A549 (cell line): ENCODE data around the gene ARHGEF37. TPM values are rescaled to one million over a fixed set of nuclear protein-coding genes. Genes with fewer than 3 reads are reported as not detected.

ENCODE experiments used
- ATAC-seq, 2 experiments: fragments of 200-7000 bp in 1 of 2; fragments of >200 bp in 1 of 2; cut with Nextera tagmentation in 1 of 2; cut with Tn5 transposase in 1 of 2; 3 replicates each; pipeline versions ENCODE4 v1.8.0 to v1.9.1; 2018 to 2020; ENCODE audit warnings: mild to moderate bottlenecking in 1 of 2, moderate library complexity in 1 of 2
- CTCF ChIA-PET: fragments of 300-600 bp; sonication (Branson Sonifier 250); formaldehyde crosslinking; extraction: SDS; loops from one replicate; lab custom pipeline; 2021; ENCODE audit warnings: antibody characterized with exemption, inconsistent platforms; lab: Yijun Ruan, JAX
- POLR2A ChIA-PET: fragments of 350-600 bp; formaldehyde crosslinking; extraction: SDS; loops from one replicate; lab custom pipeline; 2021; ENCODE audit warnings: antibody characterized with exemption, inconsistent platforms; lab: Yijun Ruan, JAX
- DNase-seq, 2 experiments: peaks; one replicate each; pipeline versions ENCODE4 v3.0.0 to v3.0.0-alpha.2; 2011 to 2016; ENCODE audit warnings: low read depth in 1 of 2, low spot score in 1 of 2
- FAIRE-seq: peaks from 2 replicates; lab custom pipeline; 2011; peaks lifted over from hg19 to GRCh38; lab: Jason Lieb, UNC
- H3K27ac ChIP-seq, 2 experiments: fragments of >200 bp; sonication (Bioruptor Twin); formaldehyde crosslinking; 3 replicates each; pipeline ENCODE4 v1.5.1; 2016 to 2017
- H3K4me1 ChIP-seq: fragments of >200 bp; sonication (Bioruptor Twin); formaldehyde crosslinking; 3 replicates; pipeline ENCODE4 v1.6.1; 2016
- H3K4me2 ChIP-seq: fragments of >200 bp; sonication (Bioruptor Twin); formaldehyde crosslinking; 3 replicates; pipeline ENCODE4 v1.6.1; 2016
- H3K4me3 ChIP-seq: fragments of >200 bp; sonication (Bioruptor Twin); formaldehyde crosslinking; 3 replicates; pipeline ENCODE4 v1.5.1; 2016
- H3K9me3 ChIP-seq: fragments of >200 bp; sonication (Bioruptor Twin); formaldehyde crosslinking; 3 replicates; pipeline ENCODE4 v1.6.1; 2016
- CBX2 ChIP-seq: fragments of 200-600 bp; sonication (generic); IDR thresholded peaks from 2 replicates; pipeline ENCODE4 v1.6.1; 2016; ENCODE audit warnings: low read depth, mild to moderate bottlenecking, borderline replicate concordance
- CBX8 ChIP-seq: fragments of 200-600 bp; sonication (generic); IDR thresholded peaks from 2 replicates; pipeline ENCODE4 v1.6.1; 2016
- CEBPB ChIP-seq, 2 experiments: fragments of >200 bp in 1 of 2; sonication (Bioruptor Twin) in 1 of 2; formaldehyde crosslinking in 1 of 2; IDR thresholded peaks; 2 replicates each; pipeline ENCODE4 v1.6.1; 2012 to 2016
- CHD4 ChIP-seq: fragments of 200-600 bp; sonication (generic); IDR thresholded peaks from 2 replicates; pipeline ENCODE4 v1.6.1; 2016; ENCODE audit warnings: antibody characterized with exemption, mild to moderate bottlenecking, borderline replicate concordance
- EHMT2 ChIP-seq: fragments of 200-600 bp; sonication (generic); IDR thresholded peaks from 2 replicates; pipeline ENCODE4 v1.6.1; 2016; ENCODE audit warnings: antibody characterized with exemption, low read depth, mild to moderate bottlenecking, moderate library complexity
- EP300 ChIP-seq, 2 experiments: fragments of >200 bp; sonication (Bioruptor Twin); formaldehyde crosslinking; IDR thresholded peaks; 2 replicates in 1 of 2; 3 replicates in 1 of 2; pipeline ENCODE4 v1.6.1; 2016 to 2017
- FOSB ChIP-seq: fragments of 250-450 bp; sonication (Bioruptor Pico); IDR thresholded peaks from 2 replicates; pipeline ENCODE4 v1.5.0; 2020; ENCODE audit warnings: mild to moderate bottlenecking, moderate library complexity
- GATA3 ChIP-seq: IDR thresholded peaks from 2 replicates; pipeline ENCODE4 v1.6.1; 2012; ENCODE audit warnings: borderline replicate concordance
- HOXB13 ChIP-seq: fragments of 250-450 bp; sonication (Bioruptor Pico); IDR thresholded peaks from 2 replicates; pipeline ENCODE4 v1.5.0; 2020; ENCODE audit warnings: low read depth, mild to moderate bottlenecking, moderate library complexity
- MAFK ChIP-seq: fragments of 450-650 bp; IDR thresholded peaks from 2 replicates; pipeline ENCODE4 v1.6.1; 2014; ENCODE audit not compliant: partially characterized antibody
- NPAS2 ChIP-seq: fragments of 250-450 bp; sonication (Bioruptor Pico); IDR thresholded peaks from 2 replicates; pipeline ENCODE4 v1.8.0; 2022; ENCODE audit warnings: mild to moderate bottlenecking, moderate library complexity, borderline replicate concordance
- RAD21 ChIP-seq, 2 experiments: fragments of >200 bp in 1 of 2; sonication (Bioruptor Twin) in 1 of 2; formaldehyde crosslinking in 1 of 2; IDR thresholded peaks in 1 of 2; conservative IDR thresholded peaks in 1 of 2; 2 replicates in 1 of 2; 3 replicates in 1 of 2; pipeline ENCODE4 v1.6.1; 2012 to 2018; ENCODE audit warnings: inconsistent platforms in 1 of 2
- RARB ChIP-seq: fragments of 250-450 bp; sonication (Bioruptor Pico); IDR thresholded peaks from 2 replicates; pipeline ENCODE4 v1.8.0; 2021; ENCODE audit warnings: mild to moderate bottlenecking, moderate library complexity
- RCOR1 ChIP-seq: fragments of 150-350 bp; IDR thresholded peaks from 2 replicates; pipeline ENCODE4 v1.6.1; 2014; ENCODE audit warnings: antibody characterized with exemption, low read length, low read depth
- RNF2 ChIP-seq: fragments of 200-600 bp; sonication (generic); IDR thresholded peaks from 2 replicates; pipeline ENCODE4 v1.6.1; 2016; ENCODE audit warnings: low read depth, mild to moderate bottlenecking, antibody characterized with exemption, moderate library complexity, borderline replicate concordance
- SMC3 ChIP-seq: fragments of >200 bp; sonication (Bioruptor Twin); formaldehyde crosslinking; IDR thresholded peaks from 3 replicates; pipeline ENCODE4 v1.6.1; 2018; ENCODE audit warnings: inconsistent platforms
- ZC3H11A ChIP-seq: fragments of 450-650 bp; IDR thresholded peaks from 2 replicates; pipeline ENCODE4 v1.6.1; 2014; ENCODE audit warnings: antibody characterized with exemption, mild to moderate bottlenecking
- ZFP36 ChIP-seq: fragments of 450-650 bp; IDR thresholded peaks from 2 replicates; pipeline ENCODE4 v1.6.1; 2014; ENCODE audit warnings: borderline replicate concordance; ENCODE audit not compliant: partially characterized antibody
- WGBS: methylation state at CpG from one replicate; pipeline ENCODE4 v1.1.6; 2017; ENCODE audit errors: missing lambda C conversion rate; 5-methylcytosine and 5-hydroxymethylcytosine counted together
- polyA plus RNA-seq, 4 experiments: library from polyadenylated mRNA; depleted of rRNA in 3 of 4; stranded (reverse); fragments of >200 nt; fragmentation: RNase III in 1 of 4; extraction: RNeasy Plus Mini Kit Qiagen cat#74134 plus additional on column Dnase treatment in 1 of 4; gene quantifications; 2 replicates in 3 of 4; 3 replicates in 1 of 4; pipeline ENCODE4 v1.2.3, GENCODE V29; 2011 to 2017
- TF ChIP-seq, protein P1 (sequence below): fragments of >200 bp; sonication (Bioruptor Twin); formaldehyde crosslinking; IDR thresholded peaks from 3 replicates; pipeline ENCODE4 v1.5.1; 2016
- TF ChIP-seq, protein P2 (sequence below): fragments of >200 bp; sonication (Bioruptor Twin); formaldehyde crosslinking; IDR thresholded peaks from 2 replicates; pipeline ENCODE4 v1.6.1; 2016
- TF ChIP-seq, protein P3 (sequence below): IDR thresholded peaks from 2 replicates; pipeline ENCODE4 v1.6.1; 2012

The ARHGEF37 gene
- polyA plus RNA-seq, 2 of the 4 experiments (the other 2 are of a cell fraction): 1.2 to 1.5 TPM

DNA sequence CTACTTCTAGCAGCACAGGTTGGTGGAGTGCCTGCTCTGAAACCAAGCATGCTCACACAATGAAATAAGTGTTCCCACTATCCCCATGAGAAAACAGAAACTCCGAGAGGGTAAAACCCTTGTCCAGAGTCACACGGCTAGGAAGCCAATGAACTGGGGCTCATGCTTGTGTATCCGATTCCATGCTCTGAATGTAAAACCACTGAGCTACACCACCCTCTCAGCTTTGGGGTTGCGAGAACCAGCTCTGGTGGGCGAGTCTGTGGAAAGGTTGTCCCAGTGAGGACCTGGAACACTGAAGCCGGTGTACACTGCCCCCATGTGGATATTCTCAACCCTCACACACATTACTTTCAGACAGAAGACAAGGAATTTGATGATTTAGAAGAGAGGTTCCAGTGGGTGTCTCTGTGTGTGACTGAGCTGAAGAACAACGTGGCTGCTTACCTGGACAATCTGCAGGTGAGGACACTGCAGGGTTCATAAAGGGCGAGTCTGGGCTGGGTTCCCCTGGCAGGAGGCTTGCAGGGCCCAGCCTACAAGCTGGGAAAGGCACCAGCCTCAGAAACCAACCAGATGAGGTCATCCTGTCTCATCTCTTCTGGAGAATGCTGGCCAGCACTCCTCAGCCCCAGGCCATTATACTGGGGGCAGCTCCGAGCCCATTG is 37.4 kb downstream of the ARHGEF37 start:
- POLR2A ChIA-PET: no interaction called here
- CTCF ChIA-PET: interaction anchor here (0.6 to 4.5 kb wide), 71 partner anchors 8 to 829 kb away, joined by 3 to 102 read pairs (median 5); partner anchors contain the start of genes ARHGEF37, IL17B and PCYOX1L
- 17% methylated on average over 9 of the region's 9 CpGs for WGBS
- TF ChIP-seq SMC3 (peak; percentile 72), RAD21 (conservative IDR thresholded peaks at IDR 0.05 in 1 of 2, IDR thresholded peaks at IDR 0.05 in 1 of 2) (peak; percentile 83 to 89), ZC3H11A (no peak)
- TF ChIP-seq, protein P1, sequence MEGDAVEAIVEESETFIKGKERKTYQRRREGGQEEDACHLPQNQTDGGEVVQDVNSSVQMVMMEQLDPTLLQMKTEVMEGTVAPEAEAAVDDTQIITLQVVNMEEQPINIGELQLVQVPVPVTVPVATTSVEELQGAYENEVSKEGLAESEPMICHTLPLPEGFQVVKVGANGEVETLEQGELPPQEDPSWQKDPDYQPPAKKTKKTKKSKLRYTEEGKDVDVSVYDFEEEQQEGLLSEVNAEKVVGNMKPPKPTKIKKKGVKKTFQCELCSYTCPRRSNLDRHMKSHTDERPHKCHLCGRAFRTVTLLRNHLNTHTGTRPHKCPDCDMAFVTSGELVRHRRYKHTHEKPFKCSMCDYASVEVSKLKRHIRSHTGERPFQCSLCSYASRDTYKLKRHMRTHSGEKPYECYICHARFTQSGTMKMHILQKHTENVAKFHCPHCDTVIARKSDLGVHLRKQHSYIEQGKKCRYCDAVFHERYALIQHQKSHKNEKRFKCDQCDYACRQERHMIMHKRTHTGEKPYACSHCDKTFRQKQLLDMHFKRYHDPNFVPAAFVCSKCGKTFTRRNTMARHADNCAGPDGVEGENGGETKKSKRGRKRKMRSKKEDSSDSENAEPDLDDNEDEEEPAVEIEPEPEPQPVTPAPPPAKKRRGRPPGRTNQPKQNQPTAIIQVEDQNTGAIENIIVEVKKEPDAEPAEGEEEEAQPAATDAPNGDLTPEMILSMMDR: peak; percentile 90
- peak; percentile 73 to 75 for DNase-seq
- ATAC-seq: peak; percentile 86 to 96
- no peak overlapping the region for H3K4me3 ChIP-seq
- H3K9me3 ChIP-seq: no peaks in the 10 kb centered on the region
- peak; percentile 94 for FAIRE-seq
- H3K4me2 ChIP-seq: no peak overlapping the region
- H3K27ac ChIP-seq: peak overlapping the region; percentile 14 to 33; a peak in 1 of 6 replicates
- H3K4me1 ChIP-seq: peaks cover 9% of the 10 kb centered on the region; the same call in 1 of the 3 replicates

DNA sequence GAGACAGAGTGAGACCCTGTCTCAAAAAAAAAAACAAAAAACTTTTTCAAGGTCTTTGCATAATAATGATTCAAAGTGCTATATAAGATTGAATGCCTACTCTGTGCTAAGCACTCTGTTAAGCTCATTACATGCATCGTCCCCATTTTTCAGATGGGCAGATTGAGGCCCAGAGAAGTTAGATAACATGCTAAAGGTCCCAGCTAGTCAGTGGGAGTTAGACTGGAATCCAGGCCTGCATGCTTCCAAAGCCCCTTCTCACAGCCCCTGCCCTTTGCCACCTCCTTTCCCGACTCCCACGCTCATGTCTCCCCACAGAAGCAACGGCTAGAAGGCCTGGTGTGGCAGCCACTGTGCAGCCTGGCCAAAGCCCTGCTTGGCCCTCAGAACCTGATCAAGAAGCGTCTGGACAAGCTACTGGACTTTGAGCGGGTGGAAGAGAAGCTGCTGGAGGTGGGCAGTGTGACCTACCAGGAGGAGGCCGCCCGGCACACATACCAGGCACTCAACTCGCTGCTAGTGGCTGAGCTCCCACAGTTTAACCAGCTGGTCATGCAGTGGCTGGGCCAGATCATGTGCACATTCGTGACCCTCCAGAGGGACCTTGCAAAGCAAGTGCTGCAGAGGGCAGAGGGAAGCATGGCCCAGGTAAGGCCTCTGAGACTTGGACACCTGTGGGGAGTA is 40.3 kb downstream of the ARHGEF37 start:
- FAIRE-seq: no peak
- H3K4me1 ChIP-seq: peaks cover 9% of the 10 kb centered on the region; the same call in 1 of the 3 replicates
- POLR2A ChIA-PET: interaction anchor here (1.6 kb wide), 1 partner anchor 70 kb away, joined by 3 read pairs; the partner anchor contains the start of gene CSNK1A1
- H3K9me3 ChIP-seq: no peaks in the 10 kb centered on the region
- no peak overlapping the region for H3K27ac ChIP-seq
- H3K4me2 ChIP-seq: no peak overlapping the region
- no peak for ATAC-seq
- no peak for DNase-seq
- no peak overlapping the region for H3K4me3 ChIP-seq
- TF ChIP-seq CBX2 (no peak), GATA3 (no peak), FOSB (CRISPR knock-in tag) (no peak), HOXB13 (no peak), SMC3 (no peak), EHMT2 (no peak), ZC3H11A (no peak), EP300 (IDR thresholded peaks at IDR 0.05) (no peak), RARB (CRISPR knock-in tag) (no peak), NPAS2 (no peak), CEBPB (IDR thresholded peaks at IDR 0.05) (no peak), RNF2 (no peak), RCOR1 (no peak), CBX8 (no peak), MAFK (no peak), CHD4 (no peak), ZFP36 (no peak)
- TF ChIP-seq, protein P2, sequence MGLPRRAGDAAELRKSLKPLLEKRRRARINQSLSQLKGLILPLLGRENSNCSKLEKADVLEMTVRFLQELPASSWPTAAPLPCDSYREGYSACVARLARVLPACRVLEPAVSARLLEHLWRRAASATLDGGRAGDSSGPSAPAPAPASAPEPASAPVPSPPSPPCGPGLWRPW: no peak
- TF ChIP-seq, protein P3, sequence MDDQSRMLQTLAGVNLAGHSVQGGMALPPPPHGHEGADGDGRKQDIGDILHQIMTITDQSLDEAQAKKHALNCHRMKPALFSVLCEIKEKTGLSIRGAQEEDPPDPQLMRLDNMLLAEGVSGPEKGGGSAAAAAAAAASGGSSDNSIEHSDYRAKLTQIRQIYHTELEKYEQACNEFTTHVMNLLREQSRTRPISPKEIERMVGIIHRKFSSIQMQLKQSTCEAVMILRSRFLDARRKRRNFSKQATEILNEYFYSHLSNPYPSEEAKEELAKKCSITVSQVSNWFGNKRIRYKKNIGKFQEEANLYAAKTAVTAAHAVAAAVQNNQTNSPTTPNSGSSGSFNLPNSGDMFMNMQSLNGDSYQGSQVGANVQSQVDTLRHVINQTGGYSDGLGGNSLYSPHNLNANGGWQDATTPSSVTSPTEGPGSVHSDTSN: no peak
- TF ChIP-seq, all 56 proteins: peak for 0
- 86% methylated on average over 10 of the region's 10 CpGs for WGBS
- CTCF ChIA-PET: interaction anchor here (0.6 to 4.1 kb wide), 13 partner anchors 11 to 417 kb away, joined by 3 to 29 read pairs (median 5); partner anchors contain the start of gene CSNK1A1
